Astrocyte of the cerebellum (primary cell): Measurements from ENCODE around the gene TDRD5.

Experiments
- DNase-seq: peaks from one replicate; pipeline ENCODE4 v3.0.0-alpha.2; 2011; ENCODE audit warnings: low read depth
- H3K4me3 ChIP-seq: 2 replicates; pipeline ENCODE4 v1.5.1; 2011; ENCODE audit warnings: mild to moderate bottlenecking, low read depth, low read length, moderate library complexity
- in situ Hi-C: cut with HindIII; loops from 2 replicates; pipeline ENCODE4 v1.10.0; 2017; ENCODE audit warnings: low sequenced_read_pairs
- TF ChIP-seq, protein P1 (sequence below): IDR thresholded peaks from 2 replicates; pipeline ENCODE4 v1.5.1; 2012; ENCODE audit warnings: low read length, low read depth, moderate library complexity, mild to moderate bottlenecking; ENCODE audit errors: missing control alignments

The TDRD5 gene

GRCh38 chr1:179598631-179599030, 7.0 kb downstream of the TDRD5 start:
- no peak for DNase-seq
- in situ Hi-C loops, result no loop called here
- TF ChIP-seq, protein P1, sequence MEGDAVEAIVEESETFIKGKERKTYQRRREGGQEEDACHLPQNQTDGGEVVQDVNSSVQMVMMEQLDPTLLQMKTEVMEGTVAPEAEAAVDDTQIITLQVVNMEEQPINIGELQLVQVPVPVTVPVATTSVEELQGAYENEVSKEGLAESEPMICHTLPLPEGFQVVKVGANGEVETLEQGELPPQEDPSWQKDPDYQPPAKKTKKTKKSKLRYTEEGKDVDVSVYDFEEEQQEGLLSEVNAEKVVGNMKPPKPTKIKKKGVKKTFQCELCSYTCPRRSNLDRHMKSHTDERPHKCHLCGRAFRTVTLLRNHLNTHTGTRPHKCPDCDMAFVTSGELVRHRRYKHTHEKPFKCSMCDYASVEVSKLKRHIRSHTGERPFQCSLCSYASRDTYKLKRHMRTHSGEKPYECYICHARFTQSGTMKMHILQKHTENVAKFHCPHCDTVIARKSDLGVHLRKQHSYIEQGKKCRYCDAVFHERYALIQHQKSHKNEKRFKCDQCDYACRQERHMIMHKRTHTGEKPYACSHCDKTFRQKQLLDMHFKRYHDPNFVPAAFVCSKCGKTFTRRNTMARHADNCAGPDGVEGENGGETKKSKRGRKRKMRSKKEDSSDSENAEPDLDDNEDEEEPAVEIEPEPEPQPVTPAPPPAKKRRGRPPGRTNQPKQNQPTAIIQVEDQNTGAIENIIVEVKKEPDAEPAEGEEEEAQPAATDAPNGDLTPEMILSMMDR, result no peak
- H3K4me3 ChIP-seq, result no peak overlapping the region

DNA sequence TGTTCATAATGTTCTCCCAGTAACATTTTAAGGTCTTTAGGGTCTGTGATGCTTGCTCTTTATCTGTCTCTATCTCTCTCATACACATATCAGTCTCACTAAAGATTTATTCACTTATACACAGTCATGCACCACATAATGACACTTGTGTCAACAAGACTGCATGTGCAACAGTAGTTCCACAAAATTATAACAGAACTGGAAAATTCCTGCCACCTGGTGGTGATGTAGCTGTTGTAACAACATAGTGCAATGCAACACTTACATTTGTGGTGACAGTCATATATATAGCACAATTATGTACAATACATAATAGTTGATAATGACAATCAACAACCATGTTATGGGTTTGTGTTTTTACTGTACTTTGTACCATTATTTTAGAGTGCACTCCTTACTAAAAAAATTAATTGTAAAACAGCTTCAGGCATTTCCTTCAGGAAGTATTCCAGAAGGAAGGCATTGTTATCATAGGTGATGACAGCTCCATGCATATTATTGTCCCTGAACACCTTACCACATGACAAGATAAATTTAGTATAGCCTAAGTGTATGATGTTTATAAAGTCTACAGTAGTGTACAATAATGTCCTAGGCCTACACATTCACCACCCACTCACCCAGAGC, 8.1 kb downstream of the TDRD5 start:
- no peak for DNase-seq

GRCh38 chr1:179601093-179601492, 9.5 kb downstream of the TDRD5 start:
- TF ChIP-seq, protein P1, result no peak
- no peak overlapping the region for H3K4me3 ChIP-seq
- no peak for DNase-seq
- in situ Hi-C loops, result no loop called here

More for the DNA sequence above, 8.1 kb downstream of the TDRD5 start:
- H3K4me3 ChIP-seq, result no peak overlapping the region
- TF ChIP-seq, protein P1, result no peak
- in situ Hi-C loops, result no loop called here

DNA sequence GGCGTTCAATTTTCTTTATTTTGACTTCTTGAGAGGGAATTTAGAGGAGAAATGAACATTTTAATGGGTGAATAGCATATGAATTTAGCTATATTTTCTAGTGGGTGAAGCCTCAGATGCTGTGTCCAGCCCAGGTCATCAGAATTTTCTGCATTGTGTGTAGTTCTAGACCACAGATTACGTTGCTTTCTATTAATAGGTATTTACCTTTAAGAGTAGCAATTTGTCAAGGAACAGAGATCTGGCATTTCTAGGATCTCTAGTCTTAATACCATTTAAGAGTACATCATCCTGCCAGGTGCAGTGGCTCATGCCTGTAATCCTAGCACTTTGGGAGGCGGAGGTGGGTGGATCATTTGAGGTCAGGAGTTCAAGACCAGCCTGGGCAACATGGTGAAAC, 20.7 kb downstream of the TDRD5 start:
- H3K4me3 ChIP-seq, result no peak overlapping the region
- DNase-seq, result no peak
- in situ Hi-C loops, result no loop called here
- TF ChIP-seq, protein P1, result no peak

- in situ Hi-C loops, result no loop called here
- TF ChIP-seq, protein P1, result no peak
- no peak for DNase-seq
- H3K4me3 ChIP-seq, result no peak overlapping the region
These were observed 39.1 kb downstream of the TDRD5 start for GRCh38 chr1:179630719-179631118.

DNA sequence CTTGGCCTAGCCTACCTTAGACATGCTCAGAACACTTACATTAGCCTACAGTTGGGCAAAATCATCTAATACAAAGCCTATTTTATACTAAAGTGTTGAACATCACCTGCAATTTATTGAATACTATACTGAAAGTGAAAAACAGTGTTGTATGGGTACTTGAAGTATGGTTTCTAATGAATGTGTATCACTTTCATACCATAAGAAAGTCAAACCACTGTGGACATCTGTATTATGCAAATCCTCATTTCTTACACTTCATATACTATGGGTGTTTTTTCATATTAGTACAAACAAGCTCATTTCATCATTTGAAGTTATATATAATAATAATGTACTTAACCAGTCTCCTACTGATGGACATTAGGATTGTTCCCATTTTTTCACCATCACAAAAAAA, 41.2 kb downstream of the TDRD5 start:
- TF ChIP-seq, protein P1, result no peak
- in situ Hi-C loops, result no loop called here
- no peak for DNase-seq
- H3K4me3 ChIP-seq, result no peak overlapping the region
